Upper lobe of left lung (tissue), 4 donors: ENCODE data around the gene RNF126.

ENCODE experiments used
- CTCF ChIP-seq, 6 experiments: fragments of 450-650 bp in 4 of 6; fragments of 200-600 bp in 2 of 6; sonication (generic) in 2 of 6; IDR thresholded peaks; one replicate each; pipeline ENCODE4 v1.5.1; 2016 to 2019; ENCODE audit warnings: antibody characterized with exemption in 6 of 6
- EP300 ChIP-seq, 4 donors: sonication (generic); formaldehyde crosslinking; IDR thresholded peaks; one replicate each; pipeline ENCODE4 v1.5.1; 2017; ENCODE audit warnings: antibody characterized with exemption in 4 of 4, control low read depth in 2 of 4
- POLR2A ChIP-seq, 4 donors: fragments of 450-650 bp; IDR thresholded peaks; one replicate each; pipeline ENCODE4 v1.5.1; 2016 to 2017; ENCODE audit warnings: antibody characterized with exemption in 4 of 4, mild to moderate bottlenecking in 2 of 4

GRCh38 chr19:651114-651818 lies 11.7 kb downstream of the RNF126 start:
- TF ChIP-seq CTCF (IDR thresholded peaks at IDR 0.05) = no peak
- no peak for TF ChIP-seq EP300 (IDR thresholded peaks at IDR 0.05)
- TF ChIP-seq POLR2A (IDR thresholded peaks at IDR 0.05) = no peak
